H1 (cell line): Measurements from ENCODE around the gene RILPL2. TPM values are rescaled to one million over a fixed set of nuclear protein-coding genes. Genes with fewer than 3 reads are reported as not detected.

ENCODE experiments used
- CTCF ChIA-PET: fragments of 300-600 bp; sonication (Branson Sonifier 250); formaldehyde crosslinking; loops from one replicate; lab custom pipeline; 2021; ENCODE audit not compliant: partially characterized antibody; lab: Charles Lee
- POLR2A ChIA-PET: fragments of 300-600 bp; sonication (Branson Sonifier 250); formaldehyde crosslinking; loops from one replicate; lab custom pipeline; 2021; ENCODE audit warnings: inconsistent platforms; ENCODE audit not compliant: partially characterized antibody; lab: Charles Lee
- DNase-seq, 2 experiments: peaks; one replicate each; pipeline versions ENCODE4 v3.0.0 to v3.0.0-alpha.2; 2010 to 2022; ENCODE audit warnings: low spot score in 2 of 2, low read depth in 1 of 2, mixed read lengths in 1 of 2
- FAIRE-seq: peaks from 2 replicates; lab custom pipeline; 2011; peaks lifted over from hg19 to GRCh38; lab: Jason Lieb, UNC
- H2AFZ ChIP-seq: 2 replicates; pipeline ENCODE4 v1.8.1; 2012; ENCODE audit warnings: low read length, inconsistent platforms
- H2AK5ac ChIP-seq: 2 replicates; pipeline ENCODE4 v1.6.1; 2013; ENCODE audit warnings: low read depth, low read length
- H2BK120ac ChIP-seq: replicated peaks from 2 replicates; pipeline ENCODE3; 2013; ENCODE audit warnings: low read depth, low read length, inconsistent platforms
- H2BK12ac ChIP-seq: 2 replicates; pipeline ENCODE4 v1.6.1; 2013; ENCODE audit warnings: low read depth, low read length
- H2BK15ac ChIP-seq: 2 replicates; pipeline ENCODE4 v1.6.1; 2013; ENCODE audit warnings: low read length
- H2BK20ac ChIP-seq: 2 replicates; pipeline ENCODE4 v1.6.1; 2013; ENCODE audit warnings: low read length
- H2BK5ac ChIP-seq: 2 replicates; pipeline ENCODE4 v1.6.1; 2013; ENCODE audit warnings: low read depth, low read length
- H3K14ac ChIP-seq: 2 replicates; pipeline ENCODE4 v1.6.1; 2013; ENCODE audit warnings: inconsistent platforms; ENCODE audit not compliant: insufficient read length
- H3K18ac ChIP-seq: 2 replicates; pipeline ENCODE4 v1.6.1; 2013; ENCODE audit warnings: low read length; ENCODE audit errors: extremely low read depth
- H3K23ac ChIP-seq: 2 replicates; pipeline ENCODE4 v1.6.1; 2013; ENCODE audit warnings: inconsistent platforms; ENCODE audit not compliant: insufficient read length
- H3K23me2 ChIP-seq: 2 replicates; pipeline ENCODE4 v1.6.1; 2013; ENCODE audit warnings: low read depth, low read length
- H3K27ac ChIP-seq: 2 replicates; pipeline ENCODE4 v1.6.1; 2011; ENCODE audit warnings: low read depth, low read length, inconsistent platforms
- H3K27me3 ChIP-seq, 4 experiments: replicated peaks in 1 of 4; 1 replicate in 1 of 4; 2 replicates in 3 of 4; pipeline versions ENCODE4 v1.6.1 to v1.8.1; 2011 to 2013; ENCODE audit warnings: low read length in 3 of 4, mild to moderate bottlenecking in 3 of 4, inconsistent platforms in 2 of 4, mixed read lengths in 2 of 4, moderate library complexity in 1 of 4; ENCODE audit not compliant: control insufficient read depth in 3 of 4, insufficient read depth in 3 of 4; ENCODE audit errors: extremely low read depth in 1 of 4
- H3K36me3 ChIP-seq, 4 experiments: 2 replicates each; pipeline versions ENCODE4 v1.6.1 to v1.8.1; 2011 to 2013; ENCODE audit warnings: mild to moderate bottlenecking in 4 of 4, low read length in 3 of 4, moderate library complexity in 2 of 4, control low read depth in 1 of 4, inconsistent platforms in 1 of 4; ENCODE audit not compliant: insufficient read depth in 4 of 4, control insufficient read depth in 2 of 4
- H3K4ac ChIP-seq: replicated peaks from 2 replicates; pipeline ENCODE3; 2013; ENCODE audit warnings: low read length, low read depth, mixed read lengths, inconsistent platforms; ENCODE audit not compliant: insufficient read length
- H3K4me1 ChIP-seq, 4 experiments: replicated peaks in 1 of 4; 1 replicate in 1 of 4; 2 replicates in 3 of 4; pipeline versions ENCODE4 v1.6.1 to v1.8.1; 2011 to 2013; ENCODE audit warnings: low read length in 3 of 4, inconsistent platforms in 2 of 4, mixed read lengths in 1 of 4; ENCODE audit not compliant: insufficient read depth in 4 of 4, control insufficient read depth in 3 of 4
- H3K4me2 ChIP-seq, 2 experiments: 2 replicates each; pipeline versions ENCODE4 v1.6.1 to v1.8.1; 2011 to 2013; ENCODE audit warnings: low read depth in 2 of 2, low read length in 2 of 2, control low read depth in 1 of 2, inconsistent platforms in 1 of 2, mild to moderate bottlenecking in 1 of 2; ENCODE audit not compliant: insufficient read depth in 1 of 2
- H3K4me3 ChIP-seq, 4 experiments: fragments of 200-600, 300-600 bp in 1 of 4; sonication (generic), shearing (Covaris generic), sonication (Bioruptor Twin) in 1 of 4; 2 replicates each; pipeline versions ENCODE4 v1.5.1 to v1.8.1; 2011 to 2016; ENCODE audit warnings: low read length in 4 of 4, low read depth in 3 of 4, control low read depth in 2 of 4, inconsistent platforms in 2 of 4, mild to moderate bottlenecking in 2 of 4, mixed read lengths in 1 of 4, moderate library complexity in 1 of 4; ENCODE audit not compliant: insufficient read depth in 2 of 4; ENCODE audit errors: extremely low read depth in 1 of 4
- H3K56ac ChIP-seq: replicated peaks from 2 replicates; pipeline ENCODE3; 2013; ENCODE audit warnings: low read depth, mild to moderate bottlenecking, mixed read lengths, low read length, inconsistent platforms; ENCODE audit not compliant: insufficient read length
- H3K79me1 ChIP-seq: 2 replicates; pipeline ENCODE4 v1.6.1; 2013; ENCODE audit warnings: low read depth, low read length, control low read depth
- H3K79me2 ChIP-seq, 2 experiments: 2 replicates each; pipeline versions ENCODE4 v1.6.1 to v1.8.1; 2012 to 2013; ENCODE audit warnings: low read length in 2 of 2, mild to moderate bottlenecking in 2 of 2, inconsistent platforms in 1 of 2; ENCODE audit not compliant: insufficient read depth in 2 of 2, control insufficient read depth in 1 of 2
- H3K9ac ChIP-seq, 4 experiments: replicated peaks in 1 of 4; 1 replicate in 1 of 4; 2 replicates in 3 of 4; pipeline versions ENCODE4 v1.6.1 to v1.8.1; 2011 to 2013; ENCODE audit warnings: low read depth in 3 of 4, low read length in 3 of 4, control low read depth in 2 of 4, mild to moderate bottlenecking in 2 of 4, moderate library complexity in 2 of 4, inconsistent platforms in 1 of 4; ENCODE audit errors: extremely low read depth in 1 of 4
- H3K9me3 ChIP-seq, 2 experiments: 2 replicates each; pipeline versions ENCODE4 v1.6.1 to v1.8.1; 2012 to 2013; ENCODE audit warnings: mild to moderate bottlenecking in 2 of 2, moderate library complexity in 2 of 2, control low read depth in 1 of 2, inconsistent platforms in 1 of 2, low read depth in 1 of 2, low read length in 1 of 2, mixed read lengths in 1 of 2; ENCODE audit not compliant: insufficient read depth in 2 of 2
- H4K20me1 ChIP-seq, 2 experiments: replicated peaks in 1 of 2; 2 replicates each; pipeline versions ENCODE3 to v1.8.1; 2011 to 2013; ENCODE audit warnings: inconsistent platforms in 2 of 2, low read length in 2 of 2, mild to moderate bottlenecking in 1 of 2; ENCODE audit not compliant: insufficient read depth in 2 of 2, control insufficient read depth in 1 of 2
- H4K5ac ChIP-seq: 2 replicates; pipeline ENCODE4 v1.6.1; 2013; ENCODE audit warnings: low read length, low read depth, mixed read lengths, inconsistent platforms; ENCODE audit not compliant: insufficient read length
- H4K8ac ChIP-seq: 2 replicates; pipeline ENCODE4 v1.8.0; 2013; ENCODE audit warnings: mild to moderate bottlenecking, moderate library complexity, low read length, inconsistent platforms; ENCODE audit not compliant: insufficient read depth; ENCODE audit errors: extremely low read depth
- H4K91ac ChIP-seq: replicated peaks from 2 replicates; pipeline ENCODE3; 2013; ENCODE audit warnings: low read length, mixed read lengths, inconsistent platforms; ENCODE audit not compliant: insufficient read length
- CBX5 ChIP-seq: fragments of 300-800, 300-1000 bp; sonication (generic); IDR thresholded peaks from 2 replicates; pipeline ENCODE4 v1.7.1; 2016; ENCODE audit warnings: antibody characterized with exemption, low read length, low read depth
- CHD1 ChIP-seq: IDR thresholded peaks from 2 replicates; pipeline ENCODE4 v1.6.1; 2012; ENCODE audit warnings: low read depth, low read length, improper control_type of control experiment
- CTBP2 ChIP-seq: IDR thresholded peaks from 2 replicates; pipeline ENCODE4 v1.7.0; 2011; ENCODE audit warnings: borderline replicate concordance, mild to moderate bottlenecking, moderate library complexity, mixed read lengths, low read length; ENCODE audit not compliant: insufficient read depth, insufficient read length
- JUN ChIP-seq: IDR thresholded peaks from 2 replicates; pipeline ENCODE4 v1.6.1; 2011; ENCODE audit warnings: low read depth, mild to moderate bottlenecking, improper control_type of control experiment, low read length
- RNF2 ChIP-seq: fragments of 200-900, 300-1000 bp; sonication (generic); IDR thresholded peaks from 2 replicates; pipeline ENCODE4 v1.7.1; 2016; ENCODE audit warnings: borderline replicate concordance, low read depth, mild to moderate bottlenecking, antibody characterized with exemption, low read length; ENCODE audit not compliant: poor library complexity, severe bottlenecking; ENCODE audit errors: missing control alignments
- SAP30 ChIP-seq: fragments of 300-600 bp; sonication (generic); IDR thresholded peaks from 2 replicates; pipeline ENCODE4 v1.7.1; 2012; ENCODE audit warnings: low read length, moderate library complexity, mild to moderate bottlenecking, inconsistent platforms; ENCODE audit not compliant: insufficient read depth, insufficient replicate concordance
- TCF12 ChIP-seq: IDR thresholded peaks from 2 replicates; pipeline ENCODE4 v1.6.1; 2011; ENCODE audit warnings: low read depth, mild to moderate bottlenecking, low read length
- YY1 ChIP-seq: IDR thresholded peaks from 2 replicates; pipeline ENCODE4 v1.6.1; 2011; ENCODE audit warnings: low read depth, mild to moderate bottlenecking, low read length
- WGBS, 2 experiments: shearing (Covaris generic) in 1 of 2; methylation state at CpG; one replicate each; pipeline versions ENCODE4 v1.1.6 to v1.1.7; 2013 to 2015; ENCODE audit warnings: low lambda C conversion rate in 2 of 2, mixed read lengths in 2 of 2, inconsistent platforms in 1 of 2, low coverage in 1 of 2, missing lambda C conversion rate in 1 of 2; ENCODE audit not compliant: insufficient replicate concordance in 2 of 2, insufficient coverage in 1 of 2, insufficient read length in 1 of 2; ENCODE audit errors: extremely low coverage in 1 of 2, missing lambda C conversion rate in 1 of 2; 5-methylcytosine and 5-hydroxymethylcytosine counted together
- polyA plus RNA-seq, 7 experiments: library from polyadenylated mRNA; depleted of rRNA in 3 of 7; stranded (reverse) in 5 of 7; unstranded in 2 of 7; fragments of >200 nt in 5 of 7; fragments of 200-250 nt in 2 of 7; gene quantifications; 1 replicate in 5 of 7; 2 replicates in 1 of 7; 4 replicates in 1 of 7; pipeline versions ENCODE4 v1.2.1 to v1.2.3, GENCODE V29; 2011 to 2013; ENCODE audit warnings: missing spikeins in 2 of 7, mixed read lengths in 2 of 7
- total RNA-seq: library from RNA; stranded (reverse); fragmentation: NEBNext Ultra II Directional; extraction: Animal tissue kit (Norgen Biotek cat#: 25700); gene quantifications from 2 replicates; pipeline ENCODE4 v1.2.1, GENCODE V29; 2021
- TF ChIP-seq, protein P1 (sequence below): IDR thresholded peaks from 2 replicates; pipeline ENCODE4 v1.6.1; 2011; ENCODE audit warnings: low read depth, mild to moderate bottlenecking, low read length; ENCODE audit not compliant: insufficient read depth
- TF ChIP-seq, protein P2 (sequence below), 3 experiments: IDR thresholded peaks; 1 replicate in 2 of 3; 2 replicates in 1 of 3; pipeline versions ENCODE4 v1.5.1 to v1.6.1; 2011; ENCODE audit warnings: low read length in 3 of 3, mild to moderate bottlenecking in 3 of 3, inconsistent platforms in 2 of 3, low read depth in 1 of 3, moderate library complexity in 1 of 3; ENCODE audit not compliant: insufficient read depth in 1 of 3; ENCODE audit errors: control extremely low read depth in 1 of 3

The RILPL2 gene
- total and polyA plus RNA-seq, 2 of the 8 experiments (the other 6 are each of a cell fraction or from before 2014, with no cell fraction given), result 0.77 to 1.4 TPM

DNA sequence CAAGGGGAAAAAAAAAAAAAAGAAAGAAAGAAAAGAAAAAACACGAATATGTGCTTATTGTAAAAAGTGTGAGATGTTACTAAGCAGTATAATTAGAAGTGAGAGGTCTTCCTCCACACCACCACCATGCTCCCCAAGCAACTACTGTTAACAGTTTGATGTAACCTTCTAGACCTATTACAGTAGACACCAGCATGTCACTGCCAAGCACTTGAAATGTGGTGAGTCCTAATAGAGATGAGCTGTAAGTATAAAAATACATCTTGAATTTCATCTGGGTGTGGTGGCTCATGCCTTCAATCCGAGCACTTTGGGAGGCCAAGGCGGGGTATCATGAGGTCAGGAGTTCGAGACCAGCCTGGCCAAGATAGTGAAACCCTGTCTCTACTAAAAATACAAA is 13.4 kb upstream of the RILPL2 start:
- no peak overlapping the region for H4K5ac ChIP-seq
- no peak overlapping the region for H3K23ac ChIP-seq
- DNase-seq (no peak), FAIRE-seq (no peak)
- H3K79me1 ChIP-seq, result no peaks in the 10 kb centered on the region
- H3K4ac ChIP-seq, result no peak overlapping the region
- H2BK120ac ChIP-seq, result no peak overlapping the region
- no peak overlapping the region for H2BK15ac ChIP-seq
- no peak overlapping the region for H3K27ac ChIP-seq
- no peak overlapping the region for H2BK12ac ChIP-seq
- H3K9me3 ChIP-seq, result no peaks in the 10 kb centered on the region
- H3K56ac ChIP-seq, result no peak overlapping the region
- H3K4me2 ChIP-seq, result no peak overlapping the region
- no peak overlapping the region for H3K18ac ChIP-seq
- H2BK20ac ChIP-seq, result no peak overlapping the region
- no peak overlapping the region for H4K91ac ChIP-seq
- H3K36me3 ChIP-seq, result no peaks in the 10 kb centered on the region
- H3K4me1 ChIP-seq, result peaks cover 0 to 2% (median 0%) of the 10 kb centered on the region in 4 experiments; a peak in 1 of 7 replicates
- no peak overlapping the region for H2BK5ac ChIP-seq
- CTCF ChIA-PET, result interaction anchor here (0.6 kb wide), 1 partner anchor 1123 kb away, joined by 3 read pairs; no protein-coding TSS in a partner anchor
- H3K14ac ChIP-seq, result no peak overlapping the region
- H4K20me1 ChIP-seq, result no peaks in the 10 kb centered on the region
- no peaks in the 10 kb centered on the region for H3K79me2 ChIP-seq
- 94% methylated on average over 3 of the region's 4 CpGs; no CpG with 5 or more reads in 1 of the 2 experiments for WGBS, 2 experiments
- H3K4me3 ChIP-seq, result no peak overlapping the region
- H2AK5ac ChIP-seq, result no peak overlapping the region
- H4K8ac ChIP-seq, result no peak overlapping the region
- no peak overlapping the region for H2AFZ ChIP-seq
- no peaks in the 10 kb centered on the region for H3K23me2 ChIP-seq
- H3K9ac ChIP-seq, result no peak overlapping the region
- no peaks in the 10 kb centered on the region for H3K27me3 ChIP-seq
- POLR2A ChIA-PET, result no interaction called here
- TF ChIP-seq TCF12 (no peak), SAP30 (no peak), YY1 (no peak), RNF2 (no peak), JUN (no peak), CTBP2 (no peak), CHD1 (no peak), CBX5 (no peak)
- TF ChIP-seq, protein P1, sequence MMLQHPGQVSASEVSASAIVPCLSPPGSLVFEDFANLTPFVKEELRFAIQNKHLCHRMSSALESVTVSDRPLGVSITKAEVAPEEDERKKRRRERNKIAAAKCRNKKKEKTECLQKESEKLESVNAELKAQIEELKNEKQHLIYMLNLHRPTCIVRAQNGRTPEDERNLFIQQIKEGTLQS, result no peak
- TF ChIP-seq, protein P2, sequence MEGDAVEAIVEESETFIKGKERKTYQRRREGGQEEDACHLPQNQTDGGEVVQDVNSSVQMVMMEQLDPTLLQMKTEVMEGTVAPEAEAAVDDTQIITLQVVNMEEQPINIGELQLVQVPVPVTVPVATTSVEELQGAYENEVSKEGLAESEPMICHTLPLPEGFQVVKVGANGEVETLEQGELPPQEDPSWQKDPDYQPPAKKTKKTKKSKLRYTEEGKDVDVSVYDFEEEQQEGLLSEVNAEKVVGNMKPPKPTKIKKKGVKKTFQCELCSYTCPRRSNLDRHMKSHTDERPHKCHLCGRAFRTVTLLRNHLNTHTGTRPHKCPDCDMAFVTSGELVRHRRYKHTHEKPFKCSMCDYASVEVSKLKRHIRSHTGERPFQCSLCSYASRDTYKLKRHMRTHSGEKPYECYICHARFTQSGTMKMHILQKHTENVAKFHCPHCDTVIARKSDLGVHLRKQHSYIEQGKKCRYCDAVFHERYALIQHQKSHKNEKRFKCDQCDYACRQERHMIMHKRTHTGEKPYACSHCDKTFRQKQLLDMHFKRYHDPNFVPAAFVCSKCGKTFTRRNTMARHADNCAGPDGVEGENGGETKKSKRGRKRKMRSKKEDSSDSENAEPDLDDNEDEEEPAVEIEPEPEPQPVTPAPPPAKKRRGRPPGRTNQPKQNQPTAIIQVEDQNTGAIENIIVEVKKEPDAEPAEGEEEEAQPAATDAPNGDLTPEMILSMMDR (IDR thresholded peaks at IDR 0.05; ENCODE audit: control extremely low read depth in 1 of 3, insufficient read depth in 1 of 3, low read depth in 1 of 3, low read length in 3 of 3), result no peak
